SK-N-SH treated with all-trans-retinoic acid at 6 μM for 48 hours (cell line): ENCODE results near the gene BBS1.

Experiments used
- CSRNP3 ChIP-seq: fragments of 250-450 bp; sonication (Bioruptor Pico); IDR thresholded peaks from 2 replicates; pipeline ENCODE4 v1.5.1; 2021; ENCODE audit warnings: mild to moderate bottlenecking, moderate library complexity
- ESRRG ChIP-seq: fragments of 250-450 bp; sonication (Bioruptor Pico); IDR thresholded peaks from 2 replicates; pipeline ENCODE4 v1.6.1; 2021; ENCODE audit warnings: mild to moderate bottlenecking
- ISL1 ChIP-seq: fragments of 250-450 bp; sonication (Bioruptor Pico); IDR thresholded peaks from 2 replicates; pipeline ENCODE4 v2.1.2; 2022; ENCODE audit warnings: mild to moderate bottlenecking, moderate library complexity
- PATZ1 ChIP-seq: fragments of 250-450 bp; sonication (Bioruptor Pico); IDR thresholded peaks from 2 replicates; pipeline ENCODE4 v1.8.0; 2020; ENCODE audit warnings: mild to moderate bottlenecking, moderate library complexity, borderline replicate concordance
- SNAI2 ChIP-seq: fragments of 250-450 bp; sonication (Bioruptor Pico); IDR thresholded peaks from 2 replicates; pipeline ENCODE4 v1.5.0; 2020; ENCODE audit warnings: mild to moderate bottlenecking, moderate library complexity
- ZFP30 ChIP-seq: fragments of 450-650 bp; formaldehyde crosslinking; IDR thresholded peaks from 2 replicates; pipeline ENCODE4 v1.5.0; 2022; ENCODE audit warnings: mild to moderate bottlenecking, moderate library complexity
- ZNF8 ChIP-seq: fragments of 450-650 bp; formaldehyde crosslinking; IDR thresholded peaks from 2 replicates; pipeline ENCODE4 v1.5.0; 2020; ENCODE audit warnings: mild to moderate bottlenecking, moderate library complexity

GRCh38 chr11:66462010-66462409, 48.4 kb upstream of the BBS1 start:
- no peak for TF ChIP-seq SNAI2 (CRISPR knock-in tag)
- no peak for TF ChIP-seq ESRRG (CRISPR knock-in tag)
- TF ChIP-seq ZNF8 (CRISPR knock-in tag), result no peak
- no peak for TF ChIP-seq ZFP30 (CRISPR knock-in tag)
- no peak for TF ChIP-seq PATZ1 (CRISPR knock-in tag)
- TF ChIP-seq ISL1, result no peak
- TF ChIP-seq CSRNP3 (CRISPR knock-in tag), result no peak
